GM18505 (cell line): ENCODE measurements around the gene WDR70.
"Not testable (repeated sequence)": the region's sequence is repeated elsewhere in the genome, so short reads cannot be mapped to it uniquely, and the experiment has no call there.

Source experiments
- ATAC-seq: cut with Tn5 transposase; IDR thresholded peaks from one replicate; pipeline ENCODE4 v1.9.1; 2021; ENCODE audit not compliant: unreplicated experiment
- POLR2A ChIP-seq: IDR thresholded peaks from 4 replicates; pipeline ENCODE4 v1.6.1; 2011; ENCODE audit warnings: borderline replicate concordance; ENCODE audit not compliant: insufficient read depth, insufficient read length; ENCODE audit errors: extremely low read depth

The WDR70 gene

DNA sequence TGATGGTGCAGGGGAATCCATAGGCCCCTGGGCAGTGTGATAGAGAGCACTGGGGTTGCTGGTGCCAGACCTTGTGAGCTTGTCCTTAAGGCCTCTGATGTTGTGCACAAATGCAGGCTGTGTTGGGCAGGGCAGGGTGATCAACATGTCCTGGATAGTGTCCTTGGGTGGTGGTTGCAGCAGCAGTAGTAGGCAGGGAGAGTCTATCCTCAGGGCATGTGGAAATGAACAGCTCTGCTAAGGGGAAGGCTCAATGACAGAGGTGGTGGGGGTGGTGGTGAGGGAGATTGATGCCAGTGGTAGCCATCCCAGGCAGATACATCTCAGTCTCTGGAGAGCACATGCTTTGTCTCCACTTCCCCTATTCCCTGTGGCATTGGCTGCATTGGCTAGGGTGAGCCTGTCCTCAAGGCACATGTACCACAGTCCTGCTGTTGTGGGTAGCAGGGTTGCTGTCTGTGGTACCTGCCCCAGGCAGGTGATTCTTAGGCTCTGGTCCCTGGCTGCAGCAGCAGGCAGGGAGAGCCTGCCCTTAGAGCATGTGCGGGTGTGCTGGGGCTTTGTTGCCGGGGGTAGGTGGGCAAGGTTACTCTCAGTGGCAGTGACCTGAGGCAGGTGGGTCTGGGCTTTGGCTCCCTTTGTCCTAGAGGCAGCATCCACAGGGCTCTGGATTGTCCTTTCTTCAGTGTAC, 111.1 kb downstream of the WDR70 start:
- TF ChIP-seq POLR2A, result no peak
- no peak for ATAC-seq

DNA sequence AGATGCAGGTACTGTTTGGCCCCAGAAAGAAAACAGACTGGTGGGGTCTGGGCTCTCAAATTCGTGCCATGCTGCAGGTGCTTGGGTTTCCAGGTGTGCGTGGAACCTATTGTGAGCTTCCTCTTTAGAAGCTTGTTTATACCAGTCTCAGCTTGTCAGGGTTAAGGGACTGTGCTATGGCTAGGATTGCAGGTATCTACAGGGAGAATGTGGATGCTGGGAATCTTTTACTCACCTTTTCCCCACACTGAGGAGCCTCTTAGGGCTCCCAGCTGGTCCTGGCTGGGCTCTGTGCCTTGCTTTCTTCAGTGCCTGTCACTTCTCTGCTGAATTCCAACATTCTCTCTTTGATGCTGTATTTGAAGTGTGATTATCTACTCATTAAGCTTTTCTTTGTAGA, 111.8 kb downstream of the WDR70 start:
- no peak for TF ChIP-seq POLR2A
- no peak for ATAC-seq

DNA sequence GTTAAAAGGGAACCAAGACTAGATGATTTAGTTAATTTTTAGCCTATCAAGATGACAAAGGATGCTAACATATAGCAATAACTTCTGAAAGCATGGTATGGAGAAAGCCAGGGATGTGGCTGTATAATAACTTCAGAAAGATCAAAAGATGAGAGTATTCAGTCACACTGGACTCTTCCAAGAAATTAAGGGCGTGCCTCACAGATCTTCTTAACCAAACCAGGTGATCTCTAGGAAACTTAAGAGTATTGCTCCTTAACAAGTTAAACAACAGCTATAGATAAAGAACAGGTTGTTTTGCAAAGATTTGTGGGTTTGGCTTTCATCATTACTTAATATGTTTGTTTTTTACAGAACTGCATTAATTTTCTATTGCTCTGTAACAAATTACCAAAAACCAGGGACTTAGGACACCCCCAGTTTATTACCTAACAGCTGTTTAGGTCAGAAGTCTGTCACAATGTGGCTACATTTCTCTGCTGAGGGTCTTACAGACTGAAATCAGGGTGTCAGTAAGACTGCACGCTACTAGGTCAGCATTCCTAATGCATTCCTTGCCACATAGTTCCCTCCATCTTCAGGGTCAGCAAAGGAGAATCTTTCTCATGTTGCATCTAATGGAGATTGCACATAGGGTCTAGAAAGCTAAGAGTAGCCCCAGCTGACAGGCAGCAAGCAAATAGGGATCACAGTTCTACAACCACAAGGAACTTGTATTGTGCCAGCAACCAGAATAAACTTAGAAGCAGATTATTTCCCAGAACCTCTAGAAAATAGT, 113.8 kb downstream of the WDR70 start:
- no peak for ATAC-seq
- no peak for TF ChIP-seq POLR2A

DNA sequence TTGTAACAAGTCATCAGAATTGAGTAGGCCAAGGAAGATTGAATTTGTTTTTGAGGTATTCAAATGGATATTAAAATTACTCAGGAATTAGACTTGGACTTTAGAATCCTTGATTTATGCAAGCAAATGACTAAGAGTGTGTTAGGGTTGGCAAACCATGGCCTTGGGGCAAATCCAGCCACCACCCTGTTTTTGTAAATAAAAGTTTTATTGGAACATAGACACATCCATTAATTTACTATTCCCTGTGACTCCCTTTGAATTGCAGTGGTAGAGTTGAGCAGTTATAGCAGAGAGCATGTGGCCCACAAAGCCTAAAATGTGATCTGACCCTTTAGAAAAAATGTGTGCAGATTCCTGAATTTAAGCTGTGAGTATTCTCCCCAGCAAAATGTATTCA, 115.6 kb downstream of the WDR70 start:
- TF ChIP-seq POLR2A, result no peak
- ATAC-seq, result no peak

DNA sequence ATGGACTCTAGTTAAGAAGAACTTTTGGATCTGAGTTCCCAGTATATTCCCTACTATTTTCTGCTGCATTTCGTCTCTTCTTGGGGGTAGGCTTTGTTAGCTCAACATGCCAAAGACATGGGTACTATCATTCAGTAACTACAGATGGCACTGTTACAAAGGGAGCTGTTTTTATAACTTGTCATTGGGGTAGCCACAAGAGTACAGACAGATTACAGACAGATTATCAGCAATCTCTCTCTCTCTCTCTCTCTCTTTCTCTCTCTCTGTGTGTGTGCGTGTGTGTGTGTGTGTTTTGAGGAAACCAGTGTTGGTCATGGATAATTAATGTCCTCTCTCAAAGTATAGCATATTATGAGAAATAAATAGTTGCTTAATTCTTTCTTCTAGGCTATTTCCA, 116.1 kb downstream of the WDR70 start:
- no peak for TF ChIP-seq POLR2A
- no peak for ATAC-seq

DNA sequence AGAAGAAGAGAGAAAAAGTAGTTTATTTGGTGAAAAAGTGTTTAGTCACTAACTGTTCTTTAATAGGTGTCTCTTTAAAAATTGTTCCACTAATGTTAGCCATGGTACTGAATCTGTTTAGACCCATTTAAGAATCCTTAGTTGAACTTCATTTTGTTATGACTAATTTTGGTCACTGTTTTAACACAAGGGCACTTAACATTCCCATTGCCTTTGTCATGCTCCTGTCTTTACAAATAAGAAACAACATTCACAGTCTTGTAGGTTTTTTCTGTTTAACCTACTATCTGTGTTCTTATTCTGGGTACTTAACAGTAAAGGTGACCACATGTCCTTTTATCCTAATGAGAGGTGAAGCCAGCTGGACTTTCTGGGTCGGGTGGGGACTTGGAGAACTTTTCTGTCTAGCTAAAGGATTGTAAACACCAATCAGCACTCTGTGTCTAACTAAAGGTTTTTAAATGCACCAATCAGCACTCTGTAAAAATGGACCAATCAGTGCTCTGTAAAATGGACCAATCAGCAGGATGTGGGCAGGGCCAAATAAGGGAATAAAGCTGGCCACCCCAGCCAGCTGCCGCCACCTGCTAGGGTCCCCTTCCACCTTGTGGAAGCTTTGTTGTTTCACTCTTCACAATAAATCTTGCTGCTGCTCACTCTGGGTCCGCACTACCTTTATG, 116.7 kb downstream of the WDR70 start:
- no peak for ATAC-seq
- no peak for TF ChIP-seq POLR2A

DNA sequence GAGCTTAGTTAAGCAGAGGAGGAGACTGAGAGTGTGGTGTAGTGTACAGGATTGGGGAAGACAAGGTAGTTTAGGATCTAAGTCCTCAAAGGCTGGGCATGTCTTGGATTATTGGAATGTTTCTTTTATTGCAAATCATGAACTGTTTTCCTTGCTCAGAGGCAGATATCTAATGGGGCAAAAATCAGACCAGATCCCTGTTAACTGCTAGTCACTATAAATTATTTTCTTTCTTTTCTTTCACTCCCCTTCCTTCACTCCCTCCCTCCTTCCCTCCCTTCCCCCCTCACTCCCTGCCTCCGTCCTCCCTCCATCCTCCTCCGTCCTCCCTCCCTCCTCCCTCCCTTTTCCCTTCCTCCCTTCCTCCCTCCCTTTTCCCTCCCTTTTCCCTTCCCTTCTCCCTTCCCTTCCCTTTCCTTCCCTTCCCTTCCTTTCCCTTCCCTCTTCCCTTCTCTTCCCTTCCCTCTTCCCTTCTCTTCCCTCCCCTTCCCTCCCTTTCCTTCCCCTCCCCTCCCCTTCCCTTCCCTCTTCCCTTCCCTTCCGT, 117.9 kb downstream of the WDR70 start:
- no peak for ATAC-seq

DNA sequence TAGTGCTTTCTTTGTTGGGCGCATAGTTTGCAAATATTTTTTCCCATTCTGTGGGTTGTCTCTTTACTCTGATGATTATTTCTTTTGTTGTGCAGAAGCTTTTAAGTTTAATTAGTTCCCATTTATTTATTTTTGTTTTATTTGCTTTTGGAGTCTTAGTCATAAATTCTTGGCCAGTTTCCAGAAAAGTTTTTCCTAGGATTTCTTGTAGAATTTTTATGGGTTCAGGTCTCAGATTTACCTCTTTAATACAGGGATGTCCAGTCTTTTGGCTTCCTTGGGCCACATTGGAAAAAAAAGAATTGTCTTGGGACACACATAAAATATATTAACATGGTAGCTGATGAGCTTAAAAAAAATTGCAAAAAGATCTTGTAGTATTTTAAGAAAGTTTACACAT, 122.0 kb downstream of the WDR70 start:
- no peak for TF ChIP-seq POLR2A
- no peak for ATAC-seq

More for the DNA sequence above, 117.9 kb downstream of the WDR70 start:
- no peak for TF ChIP-seq POLR2A

DNA sequence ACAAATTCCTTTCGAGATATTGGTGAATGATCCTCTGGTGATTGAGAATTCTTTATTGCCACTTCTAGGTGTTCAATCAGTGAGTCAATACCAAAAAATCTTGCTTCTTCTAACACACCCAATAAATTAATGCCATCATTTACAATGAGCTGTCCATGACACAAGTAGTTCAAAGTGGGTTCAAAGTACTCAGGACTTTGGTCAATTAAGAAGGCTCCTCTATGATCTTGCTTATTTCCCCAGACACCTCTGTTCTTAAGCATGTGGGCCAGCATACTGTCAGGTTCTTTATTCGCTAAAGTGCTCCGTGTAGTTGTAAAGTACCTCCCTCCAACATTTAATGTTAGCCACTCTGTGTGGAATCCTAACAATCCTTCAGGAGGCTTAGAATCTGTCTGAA, 127.1 kb downstream of the WDR70 start:
- ATAC-seq, result no peak

DNA sequence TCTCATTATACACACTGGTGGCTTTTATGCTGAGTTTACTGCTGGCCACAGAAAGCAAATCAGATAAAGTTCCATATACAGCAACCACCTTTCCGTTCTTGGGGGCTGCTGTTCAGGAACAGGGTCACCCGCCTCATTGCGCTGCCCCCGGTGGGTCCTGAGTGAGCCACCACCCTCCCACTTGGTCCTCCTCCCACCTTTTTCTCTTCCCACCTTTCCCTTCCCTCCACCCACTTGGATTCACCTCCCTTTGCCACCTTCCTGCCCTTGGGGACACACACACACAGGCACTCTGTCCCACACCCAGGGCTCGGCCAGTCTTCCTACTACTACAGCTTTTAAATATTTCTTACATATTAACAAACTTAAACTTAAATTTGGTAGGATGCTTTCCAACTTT, 127.6 kb downstream of the WDR70 start:
- no peak for ATAC-seq
- TF ChIP-seq POLR2A, result no peak

More for the DNA sequence above, 127.1 kb downstream of the WDR70 start:
- TF ChIP-seq POLR2A, result no peak

DNA sequence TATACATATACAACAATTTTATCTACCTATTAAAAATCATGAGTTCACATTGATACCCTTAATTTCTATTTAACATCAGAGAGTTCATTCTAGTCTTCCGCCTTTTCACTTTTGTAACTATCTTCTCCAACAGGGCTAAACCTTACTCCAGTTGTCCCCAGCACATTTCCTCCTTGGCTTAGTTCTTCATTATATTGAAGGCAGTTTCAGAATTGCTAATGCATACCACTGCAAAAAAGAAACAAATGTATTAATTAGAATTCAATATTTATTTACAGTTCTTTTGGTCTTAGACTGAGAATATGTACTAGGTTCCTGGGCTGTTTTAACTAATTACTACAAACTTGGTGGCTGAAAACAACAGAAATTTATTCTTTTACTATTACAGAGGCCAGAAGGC, 132.5 kb downstream of the WDR70 start:
- no peak for TF ChIP-seq POLR2A
- no peak for ATAC-seq

DNA sequence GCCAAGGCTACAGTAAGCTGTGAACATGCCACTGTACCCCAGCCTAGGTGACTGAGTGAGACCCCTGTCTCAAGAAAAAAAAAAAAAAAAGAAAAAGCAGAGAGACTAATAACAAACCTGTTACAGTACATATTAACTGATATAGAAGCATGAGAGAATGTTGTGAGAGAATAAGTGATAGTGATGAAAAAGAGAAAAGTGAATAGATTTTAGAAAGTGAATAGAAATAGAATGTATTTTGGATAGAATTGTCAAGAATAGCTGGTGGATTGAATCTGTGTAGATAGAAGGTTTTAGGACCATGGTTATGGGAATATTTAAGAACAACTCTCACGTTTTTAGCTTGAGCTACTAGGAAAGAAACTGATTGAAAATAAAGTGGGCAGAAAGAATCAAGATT, 135.8 kb downstream of the WDR70 start:
- ATAC-seq, result no peak
- TF ChIP-seq POLR2A, result no peak

DNA sequence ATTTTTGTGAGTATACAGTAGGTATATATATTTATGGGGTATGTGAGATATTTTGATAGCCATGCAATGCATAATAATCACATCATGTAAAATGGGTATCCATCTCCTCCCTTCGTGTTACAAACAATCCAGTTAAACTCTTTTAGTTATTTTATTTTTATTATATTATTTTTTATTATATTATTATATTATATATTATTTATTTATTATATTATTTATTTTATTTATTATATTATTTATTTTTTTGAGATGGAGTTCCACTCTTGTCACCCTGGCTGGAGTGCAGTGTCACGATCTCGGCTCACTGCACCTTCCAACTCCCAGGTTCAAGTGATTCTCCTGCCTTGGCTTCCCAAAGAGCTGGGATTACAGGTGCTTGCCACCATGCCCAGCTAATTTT, 138.6 kb downstream of the WDR70 start:
- TF ChIP-seq POLR2A, result no peak
- no peak for ATAC-seq

DNA sequence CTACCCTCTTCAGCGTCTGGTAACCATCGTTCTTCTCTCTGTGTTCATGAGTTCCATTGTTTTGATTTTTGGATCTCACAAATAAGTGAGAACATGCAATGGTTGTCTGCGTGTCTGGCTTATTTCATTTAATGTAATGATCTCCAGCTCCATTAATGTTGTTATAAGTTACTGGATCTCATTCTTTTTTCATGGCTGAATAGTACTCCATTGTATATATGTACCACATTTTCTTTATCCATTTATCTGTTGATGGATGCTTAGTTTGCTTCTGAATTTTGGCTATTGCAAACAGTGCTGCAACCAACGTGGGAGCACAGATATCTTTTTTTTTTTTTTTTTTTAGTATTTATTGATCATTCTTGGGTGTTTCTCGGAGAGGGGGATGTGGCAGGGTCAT, 139.2 kb downstream of the WDR70 start:
- ATAC-seq, result not testable (repeated sequence)
